ENCODE measurements around the gene TIMM13. TPM values are rescaled to one million over a fixed set of nuclear protein-coding genes. Genes with fewer than 3 reads are reported as not detected.
A peak's percentile ranks its signal among the peaks of the same experiment; 100 is the strongest.

TIMM13 gene
- polyA plus RNA-seq, 1 of the 3 experiments (the other 2 are of a cell fraction): 76.9 TPM

DNA sequence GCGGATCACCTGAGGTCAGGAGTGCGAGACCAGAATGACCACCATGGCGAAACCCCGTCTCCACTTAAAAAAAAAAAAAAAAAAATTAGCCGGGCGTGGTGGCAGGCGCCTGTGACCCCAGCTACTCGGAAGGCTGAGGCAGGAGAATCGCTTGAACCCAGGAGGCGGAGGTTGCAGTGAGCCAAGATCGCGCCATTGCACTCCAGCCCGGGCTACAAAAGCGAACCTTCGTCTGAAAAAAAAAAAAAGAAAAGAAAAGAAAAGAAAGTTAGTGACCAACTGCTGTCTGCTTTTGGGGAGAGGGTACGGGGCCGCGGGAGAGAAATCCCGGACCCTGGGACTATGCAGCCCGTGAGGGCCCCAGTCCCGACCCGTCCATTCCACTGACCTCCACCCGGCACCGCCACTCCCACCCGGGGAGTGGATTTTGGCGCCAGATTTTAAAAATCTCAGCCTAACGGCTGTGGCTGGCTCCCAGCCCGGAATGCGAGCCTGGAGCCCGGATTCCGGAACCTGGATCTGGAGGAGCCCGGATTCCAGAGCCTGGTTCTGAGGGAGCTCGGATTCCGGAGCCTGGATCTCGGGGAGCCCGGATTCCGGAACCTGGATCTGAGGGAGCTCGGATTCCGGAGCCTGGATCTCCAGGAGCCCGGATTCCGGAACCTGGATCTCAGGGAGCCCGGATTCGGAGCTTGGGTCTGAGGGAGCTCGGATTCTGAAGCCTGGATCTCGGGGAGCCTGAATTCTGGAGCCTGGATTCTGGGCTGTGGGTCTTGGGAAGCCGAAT lies 35.4 kb upstream of the TIMM13 start (continued):
- TF ChIP-seq EZH2phosphoT487 (IDR thresholded peaks at IDR 0.05; ENCODE audit: borderline replicate concordance, low read depth) (no peak), POLR2AphosphoS5 (IDR thresholded peaks at IDR 0.05; ENCODE audit: low read depth, low read length) (peak; percentile 72; the same call in 1 of the 2 replicates), RAD21 (IDR thresholded peaks at IDR 0.05; ENCODE audit: low read length) (no peak), SIN3A (IDR thresholded peaks at IDR 0.05; ENCODE audit: borderline replicate concordance, low read depth, low read length) (peak; percentile 96), EP300 (IDR thresholded peaks at IDR 0.05; ENCODE audit: borderline replicate concordance in 1 of 2, low read depth in 1 of 2, low read length in 1 of 2) (peak in 1 of 2 experiments; percentile 75; a peak in 2 of 4 replicates), TAF1 (IDR thresholded peaks at IDR 0.05; ENCODE audit: borderline replicate concordance, low read depth, low read length) (peak; percentile 81), JUND (IDR thresholded peaks at IDR 0.05) (peak; percentile 95), MXI1 (IDR thresholded peaks at IDR 0.05; ENCODE audit: low read depth, low read length) (no peak)
- TF ChIP-seq, protein P1, sequence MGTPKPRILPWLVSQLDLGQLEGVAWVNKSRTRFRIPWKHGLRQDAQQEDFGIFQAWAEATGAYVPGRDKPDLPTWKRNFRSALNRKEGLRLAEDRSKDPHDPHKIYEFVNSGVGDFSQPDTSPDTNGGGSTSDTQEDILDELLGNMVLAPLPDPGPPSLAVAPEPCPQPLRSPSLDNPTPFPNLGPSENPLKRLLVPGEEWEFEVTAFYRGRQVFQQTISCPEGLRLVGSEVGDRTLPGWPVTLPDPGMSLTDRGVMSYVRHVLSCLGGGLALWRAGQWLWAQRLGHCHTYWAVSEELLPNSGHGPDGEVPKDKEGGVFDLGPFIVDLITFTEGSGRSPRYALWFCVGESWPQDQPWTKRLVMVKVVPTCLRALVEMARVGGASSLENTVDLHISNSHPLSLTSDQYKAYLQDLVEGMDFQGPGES (IDR thresholded peaks at IDR 0.05; ENCODE audit: low read depth, low read length): no peak
- TF ChIP-seq, protein P2, sequence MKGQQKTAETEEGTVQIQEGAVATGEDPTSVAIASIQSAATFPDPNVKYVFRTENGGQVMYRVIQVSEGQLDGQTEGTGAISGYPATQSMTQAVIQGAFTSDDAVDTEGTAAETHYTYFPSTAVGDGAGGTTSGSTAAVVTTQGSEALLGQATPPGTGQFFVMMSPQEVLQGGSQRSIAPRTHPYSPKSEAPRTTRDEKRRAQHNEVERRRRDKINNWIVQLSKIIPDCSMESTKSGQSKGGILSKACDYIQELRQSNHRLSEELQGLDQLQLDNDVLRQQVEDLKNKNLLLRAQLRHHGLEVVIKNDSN (IDR thresholded peaks at IDR 0.05; ENCODE audit: borderline replicate concordance, low read depth): 0 out of 2 replicates have a peak, but pooled peaks have one; percentile 32
- TF ChIP-seq, protein P3, sequence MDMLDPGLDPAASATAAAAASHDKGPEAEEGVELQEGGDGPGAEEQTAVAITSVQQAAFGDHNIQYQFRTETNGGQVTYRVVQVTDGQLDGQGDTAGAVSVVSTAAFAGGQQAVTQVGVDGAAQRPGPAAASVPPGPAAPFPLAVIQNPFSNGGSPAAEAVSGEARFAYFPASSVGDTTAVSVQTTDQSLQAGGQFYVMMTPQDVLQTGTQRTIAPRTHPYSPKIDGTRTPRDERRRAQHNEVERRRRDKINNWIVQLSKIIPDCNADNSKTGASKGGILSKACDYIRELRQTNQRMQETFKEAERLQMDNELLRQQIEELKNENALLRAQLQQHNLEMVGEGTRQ (IDR thresholded peaks at IDR 0.05; ENCODE audit: borderline replicate concordance, low read depth, low read length): no peak
- TF ChIP-seq, protein P4, sequence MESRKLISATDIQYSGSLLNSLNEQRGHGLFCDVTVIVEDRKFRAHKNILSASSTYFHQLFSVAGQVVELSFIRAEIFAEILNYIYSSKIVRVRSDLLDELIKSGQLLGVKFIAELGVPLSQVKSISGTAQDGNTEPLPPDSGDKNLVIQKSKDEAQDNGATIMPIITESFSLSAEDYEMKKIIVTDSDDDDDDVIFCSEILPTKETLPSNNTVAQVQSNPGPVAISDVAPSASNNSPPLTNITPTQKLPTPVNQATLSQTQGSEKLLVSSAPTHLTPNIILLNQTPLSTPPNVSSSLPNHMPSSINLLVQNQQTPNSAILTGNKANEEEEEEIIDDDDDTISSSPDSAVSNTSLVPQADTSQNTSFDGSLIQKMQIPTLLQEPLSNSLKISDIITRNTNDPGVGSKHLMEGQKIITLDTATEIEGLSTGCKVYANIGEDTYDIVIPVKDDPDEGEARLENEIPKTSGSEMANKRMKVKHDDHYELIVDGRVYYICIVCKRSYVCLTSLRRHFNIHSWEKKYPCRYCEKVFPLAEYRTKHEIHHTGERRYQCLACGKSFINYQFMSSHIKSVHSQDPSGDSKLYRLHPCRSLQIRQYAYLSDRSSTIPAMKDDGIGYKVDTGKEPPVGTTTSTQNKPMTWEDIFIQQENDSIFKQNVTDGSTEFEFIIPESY (IDR thresholded peaks at IDR 0.05; ENCODE audit: borderline replicate concordance, low read depth): peak; percentile 57; the same call in 1 of the 2 replicates

Data from SK-N-SH (cell line).